GM12865 (cell line): ENCODE measurements around the gene TGFB2.

Source experiments
- DNase-seq: peaks from one replicate; pipeline ENCODE4 v3.0.0; 2010; ENCODE audit warnings: low read depth
- H3K4me3 ChIP-seq: 2 replicates; pipeline ENCODE4 v1.5.1; 2011; ENCODE audit warnings: mild to moderate bottlenecking, low read depth, low read length, control low read depth
- TF ChIP-seq, protein P1 (sequence below): IDR thresholded peaks from 2 replicates; pipeline ENCODE4 v1.5.1; 2011; ENCODE audit warnings: low read length, control low read depth, low read depth, inconsistent platforms; ENCODE audit not compliant: insufficient read depth; ENCODE audit errors: missing control alignments

The TGFB2 gene

DNA sequence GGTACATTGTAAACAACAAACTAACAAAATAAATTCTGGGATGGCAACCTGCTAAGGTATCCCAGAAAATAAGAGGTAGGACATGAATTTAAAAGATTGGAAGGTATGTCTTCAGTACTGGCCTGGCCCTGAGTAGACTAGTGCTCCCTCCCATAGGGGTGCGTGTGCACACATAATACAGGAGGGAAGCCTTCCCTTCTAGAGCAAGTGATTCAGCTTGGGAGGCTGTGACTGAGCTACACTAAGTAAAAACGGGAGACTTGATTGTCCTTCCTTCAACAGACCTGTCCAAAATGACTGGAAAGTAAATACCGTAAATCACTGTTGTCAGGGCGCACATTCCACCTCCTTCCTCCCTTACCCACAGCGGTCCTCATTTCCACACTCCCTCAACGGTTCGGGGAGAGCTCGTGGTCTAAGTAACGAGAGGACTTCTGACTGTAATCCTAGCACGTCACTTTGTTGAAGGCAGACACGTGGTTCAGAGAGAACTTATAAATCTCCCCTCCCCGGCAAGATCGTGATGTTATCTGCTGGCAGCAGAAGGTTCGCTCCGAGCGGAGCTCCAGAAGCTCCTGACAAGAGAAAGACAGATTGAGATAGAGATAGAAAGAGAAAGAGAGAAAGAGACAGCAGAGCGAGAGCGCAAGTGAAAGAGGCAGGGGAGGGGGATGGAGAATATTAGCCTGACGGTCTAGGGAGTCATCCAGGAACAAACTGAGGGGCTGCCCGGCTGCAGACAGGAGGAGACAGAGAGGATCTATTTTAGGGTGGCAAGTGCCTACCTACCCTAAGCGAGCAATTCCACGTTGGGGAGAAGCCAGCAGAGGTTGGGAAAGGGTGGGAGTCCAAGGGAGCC lies at the start of gene TGFB2:
Gene TGFB2, plus strand, starts transcription at position 523 of the 859 bp plus-strand sequence. CDS start 1,366 bp downstream, outside the sequence.
- peak; percentile 21 for DNase-seq
- peak within 1 kb of the TSS; percentile 64 for H3K4me3 ChIP-seq
- TF ChIP-seq, protein P1, sequence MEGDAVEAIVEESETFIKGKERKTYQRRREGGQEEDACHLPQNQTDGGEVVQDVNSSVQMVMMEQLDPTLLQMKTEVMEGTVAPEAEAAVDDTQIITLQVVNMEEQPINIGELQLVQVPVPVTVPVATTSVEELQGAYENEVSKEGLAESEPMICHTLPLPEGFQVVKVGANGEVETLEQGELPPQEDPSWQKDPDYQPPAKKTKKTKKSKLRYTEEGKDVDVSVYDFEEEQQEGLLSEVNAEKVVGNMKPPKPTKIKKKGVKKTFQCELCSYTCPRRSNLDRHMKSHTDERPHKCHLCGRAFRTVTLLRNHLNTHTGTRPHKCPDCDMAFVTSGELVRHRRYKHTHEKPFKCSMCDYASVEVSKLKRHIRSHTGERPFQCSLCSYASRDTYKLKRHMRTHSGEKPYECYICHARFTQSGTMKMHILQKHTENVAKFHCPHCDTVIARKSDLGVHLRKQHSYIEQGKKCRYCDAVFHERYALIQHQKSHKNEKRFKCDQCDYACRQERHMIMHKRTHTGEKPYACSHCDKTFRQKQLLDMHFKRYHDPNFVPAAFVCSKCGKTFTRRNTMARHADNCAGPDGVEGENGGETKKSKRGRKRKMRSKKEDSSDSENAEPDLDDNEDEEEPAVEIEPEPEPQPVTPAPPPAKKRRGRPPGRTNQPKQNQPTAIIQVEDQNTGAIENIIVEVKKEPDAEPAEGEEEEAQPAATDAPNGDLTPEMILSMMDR: no peak

DNA sequence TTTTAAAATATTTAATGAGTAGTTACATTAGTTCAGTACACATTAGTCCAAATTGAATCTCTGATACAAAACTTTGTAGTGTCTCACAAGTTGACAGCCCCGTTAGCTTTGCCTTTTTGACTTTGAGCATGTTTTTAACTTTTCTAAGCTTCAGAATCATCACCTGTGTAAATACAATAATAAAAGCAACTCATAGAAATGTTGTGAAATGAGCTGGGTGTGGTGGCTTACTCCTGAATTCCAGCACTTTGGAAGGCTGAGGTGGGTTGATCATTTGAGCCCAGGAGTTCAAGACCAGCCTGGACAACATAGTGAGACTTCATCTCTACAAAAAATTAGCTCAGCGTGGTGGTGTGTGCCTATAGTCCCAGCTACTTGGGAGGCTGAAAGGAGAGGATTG lies 49.0 kb upstream of the TGFB2 start:
- no peak for DNase-seq
- no peak overlapping the region for H3K4me3 ChIP-seq
- TF ChIP-seq, protein P1: no peak

DNA sequence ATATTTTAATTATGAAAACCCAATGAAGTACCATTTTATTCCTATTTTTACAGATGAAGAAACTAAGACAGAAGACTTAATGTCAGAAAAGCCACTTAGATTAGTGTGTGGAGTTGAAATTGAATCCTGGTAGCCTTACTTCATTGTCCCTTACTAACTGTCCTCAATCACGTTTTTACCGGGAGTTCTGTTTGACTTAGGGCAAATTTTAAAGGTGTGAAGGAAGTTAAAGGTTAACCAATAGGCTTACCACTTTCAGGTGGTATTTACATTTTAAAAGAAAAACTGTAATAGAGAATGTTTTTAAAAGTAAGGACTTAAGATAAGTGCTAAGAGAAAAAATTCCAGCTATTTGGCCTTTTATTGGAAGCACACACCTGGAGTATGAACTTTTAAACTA lies 47.7 kb upstream of the TGFB2 start:
- no peak overlapping the region for H3K4me3 ChIP-seq
- no peak for DNase-seq
- TF ChIP-seq, protein P1: no peak

DNA sequence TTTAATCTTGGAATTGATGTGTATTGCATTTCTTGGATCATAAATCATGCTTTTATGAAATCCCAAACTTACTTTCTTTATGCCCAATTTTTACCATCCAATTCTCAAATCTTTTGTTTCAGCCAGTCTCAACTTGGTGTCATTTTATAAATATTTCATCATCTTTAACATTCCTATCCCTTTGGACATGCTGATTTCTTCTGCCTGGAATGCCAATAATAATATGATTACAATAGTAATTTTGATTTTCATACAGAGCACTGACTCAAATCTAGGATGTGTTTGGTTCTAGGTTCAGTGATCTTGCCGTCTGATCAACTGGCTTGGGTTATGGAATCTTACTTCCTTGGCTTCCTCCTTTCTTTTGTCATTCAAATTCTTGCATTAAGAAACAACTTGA lies 47.3 kb upstream of the TGFB2 start:
- DNase-seq: no peak
- no peak overlapping the region for H3K4me3 ChIP-seq
- TF ChIP-seq, protein P1: no peak

DNA sequence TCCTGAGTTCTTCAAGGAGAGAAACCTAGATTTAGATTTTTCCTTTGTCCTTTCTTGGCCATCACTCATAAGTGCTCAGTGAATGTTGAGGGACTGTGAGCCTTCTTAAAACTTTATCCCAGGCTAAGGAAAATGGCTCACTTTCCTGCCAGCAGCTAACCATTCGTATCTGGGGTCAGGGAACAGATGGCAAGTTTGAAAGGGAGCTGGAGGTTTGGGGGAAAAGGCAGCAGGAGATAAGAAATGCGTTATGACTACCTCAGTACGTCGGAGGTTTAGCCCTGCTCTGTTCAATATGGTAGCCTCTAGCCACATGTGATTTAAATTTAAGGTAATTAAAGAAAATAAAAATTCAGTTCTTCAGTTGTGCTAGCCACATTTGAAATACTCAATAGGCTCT lies 46.7 kb upstream of the TGFB2 start:
- DNase-seq: no peak
- TF ChIP-seq, protein P1: no peak
- no peak overlapping the region for H3K4me3 ChIP-seq

DNA sequence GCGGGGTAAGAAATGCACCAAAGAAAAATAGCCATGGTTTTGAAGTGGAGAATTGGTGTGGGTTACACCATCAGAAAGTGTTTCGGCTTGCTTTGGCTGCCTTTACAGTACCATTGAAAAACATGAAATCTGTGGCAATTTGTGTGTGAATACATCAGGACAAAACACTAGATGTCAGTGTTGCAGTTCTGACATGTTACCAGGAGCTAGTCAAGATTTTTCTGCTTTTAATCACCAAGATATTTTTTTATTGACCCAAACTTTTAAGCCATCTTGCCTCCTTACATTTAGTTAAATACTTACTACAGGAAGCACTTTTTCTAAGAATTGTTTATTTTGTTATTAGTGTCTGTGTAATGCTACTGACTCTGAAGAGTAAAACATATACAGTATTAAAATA lies 45.7 kb upstream of the TGFB2 start:
- H3K4me3 ChIP-seq: no peak overlapping the region
- DNase-seq: peak; percentile 15
- TF ChIP-seq, protein P1: peak; percentile 28
